GM18873 (cell line): Measurements from ENCODE around the gene HDAC11.

Source experiments
- ATAC-seq: cut with Tn5 transposase; IDR thresholded peaks from one replicate; pipeline ENCODE4 v1.9.1; 2021; ENCODE audit warnings: mild to moderate bottlenecking, moderate library complexity, moderate number of reproducible peaks; ENCODE audit not compliant: unreplicated experiment, low FRiP score

Gene HDAC11

DNA sequence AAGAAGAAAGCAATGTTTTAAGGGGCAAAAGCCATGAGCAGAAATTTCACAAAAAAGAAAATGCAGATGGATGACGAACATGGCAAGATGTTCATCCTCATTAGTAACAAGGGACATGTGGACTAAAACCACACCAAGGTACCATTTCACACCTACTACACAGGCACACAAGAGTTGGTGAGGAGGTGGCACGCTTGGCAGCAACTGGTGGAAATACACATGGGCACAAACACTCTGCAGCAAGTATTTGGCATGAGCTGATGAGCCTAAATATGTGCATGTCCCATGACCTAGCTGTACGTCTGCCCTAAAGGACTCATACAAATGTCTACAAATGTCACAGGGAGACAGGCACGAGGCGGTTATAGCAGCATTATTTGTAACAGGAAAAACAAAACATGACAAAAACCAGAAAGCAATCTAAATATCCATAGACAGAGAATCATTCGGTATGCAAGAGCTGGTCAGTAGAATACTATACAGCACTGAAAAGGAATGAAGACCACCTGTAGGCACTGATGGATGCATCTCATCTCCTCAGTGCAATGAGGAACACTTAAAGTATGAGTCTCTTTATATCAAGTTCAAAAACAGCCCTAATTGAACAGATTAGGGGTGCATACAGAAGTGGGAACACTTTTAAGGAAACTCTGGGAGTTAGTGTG, 57.3 kb downstream of the HDAC11 start:
- no peak for ATAC-seq

DNA sequence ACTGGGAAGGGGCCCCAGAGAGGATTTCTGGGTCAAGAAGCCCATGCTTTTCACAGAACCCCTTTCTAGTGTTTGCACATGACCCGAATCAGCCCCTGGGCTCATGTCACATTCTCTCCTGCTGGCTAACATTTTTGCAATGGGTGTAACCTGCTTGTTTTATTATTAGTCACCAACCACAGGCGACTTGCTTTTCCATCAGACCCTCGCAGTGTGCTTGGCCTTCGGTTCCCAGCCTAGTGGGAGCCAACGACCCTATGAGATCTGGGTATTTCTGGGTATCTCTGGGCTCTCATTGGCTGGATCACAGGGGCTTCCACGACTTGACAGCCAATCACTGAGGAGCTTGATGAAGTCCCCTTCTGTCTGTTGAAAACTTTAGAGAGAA, 57.8 kb downstream of the HDAC11 start:
- ATAC-seq = no peak

DNA sequence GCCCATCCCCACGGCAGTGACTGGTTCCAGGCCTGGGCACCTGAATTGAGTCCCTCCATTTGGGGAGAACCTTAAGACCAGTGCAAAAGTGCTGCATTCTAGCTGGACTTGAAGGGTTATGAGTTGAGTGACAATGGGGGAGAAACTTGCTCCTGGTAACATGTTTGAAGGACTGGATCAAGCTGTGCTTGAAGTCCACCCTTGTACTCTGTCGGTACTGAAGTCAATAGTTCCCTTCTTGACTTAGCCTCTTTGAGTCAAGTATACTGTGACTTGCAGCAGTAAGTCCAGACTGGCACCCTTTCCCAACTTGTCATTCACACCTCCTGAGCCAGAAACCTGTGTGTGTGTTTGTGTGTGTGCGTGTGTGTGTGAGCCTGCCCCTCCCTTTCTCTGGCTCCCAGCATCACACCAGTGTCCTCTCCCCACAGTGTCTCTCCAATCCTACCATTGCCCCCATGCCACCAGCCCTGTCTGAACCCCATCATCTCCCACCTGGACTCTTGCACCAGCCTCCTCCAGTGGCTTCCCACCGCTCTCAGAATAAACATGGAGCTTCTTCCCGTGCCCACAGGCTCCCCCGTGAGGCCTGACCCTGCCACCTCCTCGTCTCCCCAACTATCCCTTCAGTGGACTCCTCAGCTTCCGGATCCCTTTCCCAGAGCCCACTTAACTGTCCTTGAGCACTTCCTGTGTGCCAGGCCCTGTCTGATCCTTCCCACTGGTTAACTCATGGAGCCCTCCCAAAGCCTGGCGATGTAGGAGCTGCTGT, 58.6 kb downstream of the HDAC11 start:
- no peak for ATAC-seq

DNA sequence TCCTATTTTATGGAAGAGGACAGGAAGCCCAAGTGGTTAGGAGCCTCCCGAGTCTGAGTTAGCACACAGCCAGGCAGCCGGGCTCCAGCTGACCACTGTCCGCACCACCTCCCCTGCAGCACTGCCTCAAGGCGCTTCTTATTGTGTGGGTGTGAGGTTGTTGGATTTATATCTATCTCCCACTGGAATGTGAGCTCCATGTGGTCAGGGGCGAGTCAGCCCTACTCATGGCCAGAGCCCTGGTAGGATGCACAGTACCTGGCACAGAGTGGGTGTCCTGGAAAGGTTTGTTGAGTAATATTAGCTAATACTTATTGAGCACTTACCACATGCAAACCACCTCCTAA, 59.2 kb downstream of the HDAC11 start:
- no peak for ATAC-seq

DNA sequence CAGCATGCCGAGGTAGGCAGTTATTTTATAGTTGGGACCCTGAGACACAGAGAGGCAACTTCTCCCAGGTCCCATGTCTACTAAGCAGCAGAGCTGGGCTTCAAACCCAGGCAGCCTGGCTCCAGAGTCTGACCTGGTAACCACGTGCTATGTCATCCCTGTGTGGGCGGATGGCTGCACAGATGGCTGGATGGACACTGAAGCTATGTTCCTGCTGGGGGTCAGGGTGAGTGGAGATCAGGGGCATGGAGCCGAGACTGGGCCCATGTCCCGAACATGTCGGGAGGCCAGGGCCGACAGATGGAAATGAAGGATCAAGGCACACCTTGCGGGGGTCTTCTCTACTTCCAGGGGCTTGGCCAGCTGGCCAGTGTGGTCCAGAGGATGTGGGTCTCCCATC, 59.6 kb downstream of the HDAC11 start:
- ATAC-seq = no peak

DNA sequence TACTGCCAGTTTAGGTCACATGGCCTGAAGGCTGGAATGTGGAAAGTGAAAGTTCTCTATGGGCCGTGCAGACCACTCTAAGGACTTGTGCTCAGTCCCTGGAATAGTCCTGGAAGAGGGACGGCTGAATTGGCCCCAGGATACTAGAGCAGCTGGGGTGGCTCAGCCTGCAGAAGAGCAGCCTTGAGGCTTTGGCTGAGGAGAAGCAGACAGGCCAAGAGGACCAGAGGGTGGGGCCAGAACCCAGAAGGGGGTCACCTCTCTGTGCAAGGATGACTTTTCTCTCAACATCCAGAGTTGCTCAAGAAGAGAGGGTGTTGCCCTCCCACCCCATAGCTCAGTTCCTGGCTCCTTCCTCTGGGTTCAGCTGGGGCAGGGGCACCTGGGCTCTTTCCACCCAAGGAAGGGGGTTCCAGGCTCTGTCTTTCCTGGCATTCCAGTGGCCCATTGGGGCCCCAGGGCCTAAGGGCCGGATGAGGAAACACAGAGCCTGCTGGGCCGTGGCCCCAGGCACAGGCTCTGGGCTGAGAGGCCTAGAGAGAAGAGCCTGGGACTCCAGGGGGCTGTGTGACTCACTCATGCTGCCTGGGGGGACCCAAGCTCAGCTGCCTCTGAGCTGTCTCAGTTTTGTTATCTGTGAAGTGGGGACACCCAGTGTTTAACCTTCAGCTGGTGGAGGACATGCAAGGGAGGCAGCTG, 60.3 kb downstream of the HDAC11 start:
- no peak for ATAC-seq

DNA sequence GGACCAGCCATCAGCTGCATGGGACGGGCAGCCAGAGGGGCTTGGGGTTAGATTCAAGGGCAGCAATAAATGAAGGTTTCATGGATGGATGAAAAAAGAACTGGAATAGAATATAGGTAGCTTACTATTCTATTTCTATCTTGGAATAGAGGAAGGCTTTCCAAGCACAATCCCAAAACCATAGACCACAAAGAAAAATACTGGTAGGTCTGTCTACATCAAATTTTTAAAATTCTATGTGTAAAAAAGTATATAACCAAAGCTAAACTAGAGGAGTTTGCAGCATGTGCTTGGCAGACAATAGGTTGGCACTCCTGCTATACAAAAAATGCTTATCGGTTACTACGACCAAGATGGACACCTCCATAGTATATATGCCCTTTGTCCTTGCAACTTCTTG, 61.6 kb downstream of the HDAC11 start:
- no peak for ATAC-seq

DNA sequence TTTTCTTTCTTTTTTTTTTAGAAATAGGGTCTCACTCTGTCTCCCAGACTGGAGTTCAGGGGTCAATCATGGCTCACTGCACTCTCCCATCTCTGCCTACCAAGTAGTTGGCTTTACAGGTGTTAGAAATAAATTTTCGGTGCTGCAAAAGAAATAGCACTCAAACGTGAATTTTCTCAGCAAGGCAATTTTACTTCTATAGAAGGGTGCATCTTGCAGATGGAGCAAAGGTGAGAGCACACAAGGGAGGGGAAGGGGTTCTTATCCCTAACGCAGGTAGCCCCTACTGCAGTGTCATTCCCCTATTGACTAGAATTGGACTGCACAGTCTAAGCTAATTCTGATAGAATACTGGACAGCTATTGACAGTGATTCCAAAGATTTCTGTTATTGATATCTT, 62.0 kb downstream of the HDAC11 start:
- no peak for ATAC-seq

DNA sequence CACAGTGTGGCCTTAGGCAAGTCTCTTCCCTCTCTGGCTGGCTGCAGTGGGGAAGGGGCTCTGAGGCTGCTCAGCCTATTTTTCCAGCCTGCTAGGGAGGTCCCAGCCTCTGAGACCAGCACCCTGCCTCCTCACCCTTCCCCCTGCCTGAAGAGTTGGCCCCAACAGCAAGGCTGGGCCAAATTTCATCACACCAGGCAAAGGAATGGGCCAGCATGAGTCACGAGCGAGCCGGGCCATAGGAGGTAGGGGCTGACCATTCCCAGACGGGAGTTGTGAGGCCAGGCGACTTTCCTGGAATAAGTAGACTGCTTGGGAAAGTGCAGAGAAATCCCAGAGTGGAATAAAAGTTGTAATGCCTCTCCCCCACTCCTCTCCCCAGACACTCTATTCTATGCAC, 63.1 kb downstream of the HDAC11 start:
- ATAC-seq = no peak

DNA sequence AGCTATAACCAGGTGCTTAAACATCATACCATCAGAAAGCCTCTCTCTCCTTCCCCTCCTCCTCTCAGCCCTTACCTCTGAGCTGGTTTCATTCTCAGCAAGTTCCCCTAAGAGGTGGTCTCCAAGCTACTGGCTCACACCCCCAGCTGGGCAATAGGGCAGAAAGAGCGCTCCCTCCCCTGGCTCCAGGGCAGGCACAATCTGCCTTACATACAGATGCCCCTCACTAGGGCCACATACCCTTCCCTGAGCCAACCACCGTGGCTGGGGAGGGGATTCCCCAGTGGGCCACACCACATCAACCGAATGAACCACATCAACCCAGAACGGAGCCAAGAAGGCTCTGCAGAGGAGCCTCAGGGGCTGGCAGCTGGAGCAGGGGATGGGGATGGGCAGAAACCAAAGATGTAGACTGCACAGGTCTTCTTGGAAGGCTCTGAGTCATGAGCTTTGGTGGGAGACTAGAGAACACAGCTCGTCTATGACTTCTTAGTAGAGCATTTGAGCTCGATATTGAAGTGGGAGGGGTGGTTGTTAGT, 64.3 kb downstream of the HDAC11 start:
- no peak for ATAC-seq

DNA sequence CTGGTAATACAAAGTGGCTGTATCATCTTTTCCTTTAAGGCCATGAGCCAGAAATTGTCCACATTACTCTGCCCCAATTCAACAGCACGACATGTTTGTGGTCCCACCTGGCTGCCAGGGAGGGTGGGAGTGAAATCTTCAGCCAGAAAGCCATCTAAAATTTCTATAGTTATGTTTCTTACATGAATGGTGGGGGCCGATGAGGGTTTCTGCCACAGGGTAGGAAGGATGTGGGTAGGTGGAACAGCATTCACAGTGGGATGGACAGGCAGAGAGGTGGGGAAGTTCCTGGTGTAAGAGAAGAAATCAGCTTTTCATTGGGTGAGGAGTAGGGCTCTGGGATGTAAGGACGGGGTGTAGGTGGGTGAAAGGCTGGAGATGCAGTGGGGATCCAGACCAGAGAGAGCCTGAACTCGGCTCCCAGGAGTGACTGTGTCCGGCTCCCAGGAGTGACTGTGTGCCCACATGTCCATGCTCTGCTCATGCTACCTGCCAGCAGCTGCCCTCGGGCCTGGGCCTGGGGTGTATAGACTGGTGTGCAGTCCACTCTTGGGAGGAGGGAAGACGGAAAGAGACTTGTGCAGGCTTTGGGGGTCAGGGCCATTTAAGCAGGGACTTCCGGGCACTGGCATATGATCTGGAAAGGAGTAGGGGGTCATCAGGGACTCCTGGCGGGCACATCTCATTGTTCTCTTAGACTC, 65.0 kb downstream of the HDAC11 start:
- ATAC-seq = no peak

DNA sequence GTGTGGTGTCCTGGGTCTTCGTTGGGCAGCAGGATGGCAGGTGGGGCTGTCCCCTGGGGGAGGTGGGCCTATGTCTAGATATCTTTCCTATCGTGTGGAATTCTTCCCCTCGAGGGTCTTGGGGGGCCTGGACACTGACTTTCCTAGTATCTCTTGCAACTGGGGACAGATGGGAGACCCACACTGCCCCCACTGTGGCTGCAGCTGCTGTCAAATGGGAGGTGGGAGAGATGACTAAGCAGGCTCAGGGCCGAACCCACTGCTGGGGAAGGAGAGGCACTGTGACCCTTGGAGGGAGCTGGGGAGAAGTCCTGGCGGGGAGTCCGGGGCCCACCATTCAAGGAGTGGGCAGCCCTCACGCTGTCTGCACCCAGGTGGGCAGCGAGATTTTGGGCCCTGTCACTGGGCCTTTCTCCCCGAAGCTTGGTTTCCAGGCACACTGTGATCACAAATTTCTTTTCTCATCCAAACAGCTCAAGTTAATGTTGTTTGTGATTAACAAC, 65.9 kb downstream of the HDAC11 start:
- ATAC-seq = no peak

DNA sequence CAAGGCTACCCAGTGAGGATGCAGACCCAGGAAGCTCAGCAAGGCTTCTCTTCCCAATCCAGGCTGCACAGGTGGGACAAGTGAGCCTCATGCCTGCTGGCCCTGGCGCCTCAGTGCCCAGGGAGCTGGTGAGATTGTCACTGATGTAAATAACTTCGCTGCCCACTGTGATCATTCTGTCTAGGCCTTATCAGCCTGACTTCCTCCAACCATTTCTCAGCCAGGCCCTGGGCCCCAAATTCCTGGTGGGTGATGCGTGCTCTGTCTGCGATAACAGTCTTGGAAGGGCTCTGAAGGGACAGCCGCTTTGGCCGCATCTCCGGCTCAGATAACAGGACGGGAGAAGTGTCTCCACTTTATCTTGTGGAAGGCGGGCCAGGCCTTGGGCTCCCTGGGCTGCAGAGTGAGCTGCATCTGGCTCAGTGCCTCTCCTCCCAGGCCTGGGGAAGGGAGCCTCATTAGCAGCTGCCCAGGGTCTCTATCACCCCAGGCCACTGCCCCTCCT, 66.6 kb downstream of the HDAC11 start:
- no peak for ATAC-seq

DNA sequence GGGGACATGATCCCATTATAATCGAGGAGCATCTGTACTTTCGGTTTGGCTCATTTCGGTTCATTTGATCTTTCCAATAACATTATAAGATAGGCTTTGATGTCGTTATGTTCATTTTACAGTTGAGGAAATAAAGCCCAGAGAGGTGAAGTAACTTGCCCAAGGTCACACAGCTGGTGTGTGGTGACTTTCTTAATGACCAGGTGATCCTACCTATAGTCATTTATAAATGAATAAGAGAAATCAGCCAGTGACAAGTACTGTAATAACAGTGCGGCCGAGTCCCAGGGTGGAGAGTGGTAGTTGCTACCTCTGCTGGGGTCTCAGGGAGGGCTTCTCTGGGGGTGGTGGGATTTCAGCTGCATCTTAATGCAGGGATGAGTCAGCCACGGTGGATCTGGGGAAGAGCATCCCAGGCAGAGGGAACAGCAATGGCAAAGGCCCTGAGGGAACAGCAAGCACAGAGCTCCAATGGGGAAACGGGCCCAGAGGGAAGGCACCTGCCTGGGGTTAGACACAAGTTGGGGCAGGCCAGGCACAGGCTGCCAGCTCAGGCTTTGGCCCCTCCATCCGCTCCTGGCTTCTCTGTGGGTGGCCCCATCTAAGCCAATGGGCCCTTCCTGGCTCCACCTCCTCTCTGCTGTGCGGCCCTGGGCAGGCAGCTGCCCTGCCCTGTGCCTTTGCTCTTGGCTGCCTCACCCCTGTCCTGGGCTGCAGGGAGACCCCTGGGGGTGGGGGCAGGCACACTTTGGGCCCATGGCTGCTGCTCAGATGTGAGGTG, 67.7 kb downstream of the HDAC11 start:
- ATAC-seq = no peak

DNA sequence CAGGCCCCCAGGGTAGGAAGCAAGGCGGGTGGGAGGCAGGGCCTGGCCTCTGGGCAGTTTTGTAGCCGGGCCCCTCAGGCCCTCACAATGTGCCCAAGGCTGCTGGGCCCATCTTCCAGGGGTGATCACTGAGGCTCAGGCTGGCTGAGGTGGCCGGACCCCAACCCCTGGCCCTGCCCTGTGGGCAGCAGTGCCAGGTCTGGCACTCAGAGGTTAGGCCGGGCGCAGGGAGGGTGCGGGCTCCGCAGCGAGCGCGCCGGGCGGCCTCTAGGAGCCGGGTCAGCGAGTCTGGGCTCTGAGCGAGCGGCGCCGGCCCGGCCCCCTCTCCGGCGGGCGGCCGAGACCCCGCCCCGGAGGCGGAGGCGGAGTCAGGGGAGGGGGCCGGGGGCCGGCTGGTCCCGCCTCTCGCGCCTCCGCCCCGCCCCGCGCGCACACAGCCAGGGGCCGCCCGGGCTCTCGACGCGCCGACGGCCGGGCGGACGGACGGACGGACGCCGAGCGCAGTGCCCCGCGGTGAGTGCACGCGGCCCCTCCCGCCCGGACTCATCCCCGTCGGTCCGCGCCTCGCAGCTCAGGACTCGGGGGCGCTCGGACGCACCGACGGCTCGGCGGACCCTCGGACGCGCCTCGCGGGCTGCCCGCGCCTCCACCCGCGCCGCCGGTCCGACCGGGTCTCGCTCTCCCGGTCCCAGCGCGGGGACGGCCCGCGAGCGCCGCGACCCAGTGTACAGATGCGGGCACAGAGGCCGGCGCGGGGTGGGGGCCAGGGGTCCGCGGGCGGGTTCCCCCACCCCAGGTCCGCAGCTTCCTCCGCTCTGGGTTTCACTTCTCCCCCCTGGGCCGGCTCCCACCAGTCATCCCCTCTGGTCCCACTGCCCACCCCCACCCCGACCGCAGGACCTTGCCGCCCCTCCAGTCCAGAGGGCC, 68.9 kb downstream of the HDAC11 start, which contains the start of gene FBLN2:
TSS of gene FBLN2 (plus strand) at position 430 of the 927 bp plus-strand sequence. CDS start 21,231 bp downstream, outside the sequence.
- no peak for ATAC-seq

DNA sequence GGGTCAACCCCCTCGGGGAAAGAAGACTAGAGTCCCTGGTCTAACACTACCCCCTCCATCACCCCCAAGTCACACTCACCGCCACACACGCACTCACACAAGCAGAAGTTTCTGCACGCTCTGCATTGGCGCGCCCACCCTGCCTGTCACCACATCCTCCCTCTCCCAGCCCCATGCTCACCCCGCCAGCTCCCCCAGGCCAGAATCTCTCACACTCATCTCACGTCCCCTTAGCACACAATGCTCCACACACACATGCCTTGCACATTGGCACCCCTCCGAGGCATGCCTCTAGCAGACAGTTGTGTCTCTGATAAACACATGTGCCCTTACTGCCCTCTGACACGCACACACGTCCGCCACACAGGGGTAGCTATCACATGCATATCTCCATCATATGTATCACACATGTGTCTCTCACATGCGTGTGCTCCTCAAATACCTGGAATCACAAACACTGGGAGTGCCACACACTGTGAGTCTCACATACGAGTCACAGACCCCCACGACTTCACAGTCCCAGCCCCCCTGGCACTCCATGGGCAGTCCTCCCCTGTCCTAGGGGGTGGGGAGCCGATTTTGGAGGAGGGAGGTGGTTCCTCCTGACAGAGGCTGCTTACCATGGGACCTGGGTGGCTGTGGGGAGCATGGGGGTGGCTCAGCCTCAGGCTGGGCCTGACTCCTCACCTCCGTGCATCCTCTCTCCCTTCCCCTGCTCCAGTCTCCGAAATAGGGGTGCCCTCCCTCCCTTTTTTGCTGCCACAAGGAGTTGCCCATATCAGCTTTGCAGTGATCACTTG, 69.7 kb downstream of the HDAC11 start:
- no peak for ATAC-seq

DNA sequence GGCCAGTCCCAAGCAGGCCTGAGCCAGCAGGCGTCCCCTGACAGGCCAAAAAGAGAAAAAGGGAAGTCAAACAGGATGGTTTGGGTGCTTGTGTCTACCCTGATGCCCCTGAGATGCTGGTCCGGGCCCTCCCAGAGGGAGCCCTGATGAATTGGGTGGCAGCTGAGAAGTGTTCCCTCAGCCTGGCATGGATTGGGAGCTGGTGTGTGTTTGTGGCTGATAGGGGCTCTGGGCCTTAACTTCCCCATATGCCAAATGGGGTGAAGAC, 70.3 kb downstream of the HDAC11 start:
- ATAC-seq = no peak

DNA sequence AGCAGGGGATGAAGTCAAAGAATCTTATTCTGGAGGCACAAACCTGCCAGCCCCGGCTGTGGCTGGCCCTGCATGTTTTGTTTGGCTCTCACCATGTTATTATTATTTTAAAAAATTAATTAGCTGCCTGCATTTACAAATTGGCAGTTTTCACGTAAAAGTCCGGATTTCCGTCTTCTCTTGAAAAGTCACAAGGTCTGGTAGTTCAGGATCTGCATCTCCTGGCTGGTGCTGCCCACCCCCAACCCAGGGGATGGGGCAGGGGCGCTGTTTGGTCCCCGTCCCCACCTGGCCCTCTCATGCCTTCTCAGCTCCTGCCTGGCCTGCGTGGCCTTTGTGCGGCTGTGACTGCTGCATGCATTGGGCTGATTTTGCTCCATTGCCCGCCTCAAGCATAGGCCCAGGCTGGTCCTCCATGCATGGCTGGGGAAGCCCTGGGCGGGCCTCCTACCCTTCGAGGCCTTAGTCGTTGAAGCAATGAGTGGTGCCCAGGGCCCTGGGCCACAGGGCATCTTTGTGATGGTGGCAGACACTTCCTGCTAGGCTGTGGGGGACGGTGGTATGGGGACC, 70.8 kb downstream of the HDAC11 start:
- ATAC-seq = no peak
